ENCODE measurements around the gene LRRC61. TPM values are rescaled to one million over a fixed set of nuclear protein-coding genes. Genes with fewer than 3 reads are reported as not detected.

Gene LRRC61
- total and polyA plus RNA-seq, 2 of the 13 experiments (the other 11 are each of a cell fraction or from before 2014, with no cell fraction given), result 33.0 to 34.8 TPM

DNA sequence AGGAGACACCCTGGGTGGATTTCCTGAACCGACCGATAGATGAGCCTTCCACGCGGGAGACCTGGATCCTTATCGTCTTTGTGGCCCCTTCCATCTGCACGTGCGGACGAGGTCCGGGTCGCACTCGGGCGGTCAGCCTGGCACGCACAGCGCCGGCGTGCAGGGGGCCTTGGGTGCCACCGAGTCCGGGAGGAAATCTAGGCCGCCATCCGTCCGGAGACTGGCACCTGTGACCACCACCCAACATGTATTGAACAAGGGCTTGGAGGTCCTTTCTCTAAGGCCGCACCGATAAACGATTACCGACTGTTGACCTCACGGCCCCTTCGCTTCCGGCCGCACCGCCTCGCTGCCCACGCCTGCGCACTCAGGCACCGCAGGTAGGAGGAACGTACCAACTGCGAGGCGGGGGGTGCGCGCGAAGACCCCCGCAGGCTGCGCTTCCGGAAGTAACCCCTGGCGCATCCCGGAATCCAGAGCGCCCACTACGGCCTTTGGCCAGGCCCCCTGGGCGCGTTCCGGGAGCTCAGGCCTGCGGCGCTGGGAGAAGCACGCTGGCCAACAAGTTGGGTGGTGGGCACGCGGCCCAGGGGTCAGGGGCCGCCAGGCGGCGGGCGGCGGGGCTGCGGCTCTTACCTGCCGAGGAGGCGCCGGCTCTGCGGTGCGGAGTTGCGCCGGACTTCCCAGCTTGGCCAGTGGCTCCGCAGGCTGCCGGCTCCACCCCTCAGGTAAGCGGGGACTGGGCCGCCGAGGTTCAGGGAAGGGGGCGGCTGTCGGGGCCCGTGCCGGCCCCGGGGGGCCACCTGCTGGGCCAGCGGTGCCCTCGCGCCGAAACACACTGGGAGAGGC, at the start of gene LRRC61, which contains the start of gene ACTR3C (continued):
- TF ChIP-seq, protein P1, sequence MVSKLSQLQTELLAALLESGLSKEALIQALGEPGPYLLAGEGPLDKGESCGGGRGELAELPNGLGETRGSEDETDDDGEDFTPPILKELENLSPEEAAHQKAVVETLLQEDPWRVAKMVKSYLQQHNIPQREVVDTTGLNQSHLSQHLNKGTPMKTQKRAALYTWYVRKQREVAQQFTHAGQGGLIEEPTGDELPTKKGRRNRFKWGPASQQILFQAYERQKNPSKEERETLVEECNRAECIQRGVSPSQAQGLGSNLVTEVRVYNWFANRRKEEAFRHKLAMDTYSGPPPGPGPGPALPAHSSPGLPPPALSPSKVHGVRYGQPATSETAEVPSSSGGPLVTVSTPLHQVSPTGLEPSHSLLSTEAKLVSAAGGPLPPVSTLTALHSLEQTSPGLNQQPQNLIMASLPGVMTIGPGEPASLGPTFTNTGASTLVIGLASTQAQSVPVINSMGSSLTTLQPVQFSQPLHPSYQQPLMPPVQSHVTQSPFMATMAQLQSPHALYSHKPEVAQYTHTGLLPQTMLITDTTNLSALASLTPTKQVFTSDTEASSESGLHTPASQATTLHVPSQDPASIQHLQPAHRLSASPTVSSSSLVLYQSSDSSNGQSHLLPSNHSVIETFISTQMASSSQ (IDR thresholded peaks at IDR 0.05; ENCODE audit: low read depth), result no peak
- TF ChIP-seq, protein P1 (CRISPR knock-in tag; IDR thresholded peaks at IDR 0.05; ENCODE audit: borderline replicate concordance), result peak; percentile 55; the same call in 1 of the 2 replicates
- TF ChIP-seq RAD51 (IDR thresholded peaks at IDR 0.05; ENCODE audit: borderline replicate concordance) (no peak), KDM2A (CRISPR knock-in tag; IDR thresholded peaks at IDR 0.05; ENCODE audit: borderline replicate concordance, low read depth) (peak; percentile 88), PITX1 (CRISPR knock-in tag; IDR thresholded peaks at IDR 0.05) (peak; percentile 67), ZNF577 (CRISPR knock-in tag; IDR thresholded peaks at IDR 0.05; ENCODE audit: borderline replicate concordance, low read depth) (no peak), ZNF878 (CRISPR knock-in tag; IDR thresholded peaks at IDR 0.05) (no peak), ZNF24 (IDR thresholded peaks at IDR 0.05) (no peak), ZNF331 (CRISPR knock-in tag; IDR thresholded peaks at IDR 0.05) (peak; percentile 62; the same call in 1 of the 2 replicates), ADNP (CRISPR knock-in tag; IDR thresholded peaks at IDR 0.05) (no peak), ZSCAN20 (CRISPR knock-in tag; IDR thresholded peaks at IDR 0.05; ENCODE audit: borderline replicate concordance) (0 out of 2 replicates have a peak, but pooled peaks have one; percentile 76), ARID2 (CRISPR knock-in tag; IDR thresholded peaks at IDR 0.05; ENCODE audit: borderline replicate concordance) (no peak), TEAD2 (CRISPR knock-in tag; IDR thresholded peaks at IDR 0.05) (peak; percentile 61; the same call in 1 of the 2 replicates), ZNF446 (CRISPR knock-in tag; IDR thresholded peaks at IDR 0.05) (peak; percentile 51; the same call in 1 of the 2 replicates), ELF1 (CRISPR knock-in tag; IDR thresholded peaks at IDR 0.05) (peak; percentile 98), TCF7L2 (IDR thresholded peaks at IDR 0.05; ENCODE audit: low read depth, low read length) (no peak)
- TF ChIP-seq, protein P2, sequence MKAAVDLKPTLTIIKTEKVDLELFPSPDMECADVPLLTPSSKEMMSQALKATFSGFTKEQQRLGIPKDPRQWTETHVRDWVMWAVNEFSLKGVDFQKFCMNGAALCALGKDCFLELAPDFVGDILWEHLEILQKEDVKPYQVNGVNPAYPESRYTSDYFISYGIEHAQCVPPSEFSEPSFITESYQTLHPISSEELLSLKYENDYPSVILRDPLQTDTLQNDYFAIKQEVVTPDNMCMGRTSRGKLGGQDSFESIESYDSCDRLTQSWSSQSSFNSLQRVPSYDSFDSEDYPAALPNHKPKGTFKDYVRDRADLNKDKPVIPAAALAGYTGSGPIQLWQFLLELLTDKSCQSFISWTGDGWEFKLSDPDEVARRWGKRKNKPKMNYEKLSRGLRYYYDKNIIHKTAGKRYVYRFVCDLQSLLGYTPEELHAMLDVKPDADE (CRISPR knock-in tag; IDR thresholded peaks at IDR 0.05), result no peak; the same call in 1 of the 2 replicates
- TF ChIP-seq, protein P3, sequence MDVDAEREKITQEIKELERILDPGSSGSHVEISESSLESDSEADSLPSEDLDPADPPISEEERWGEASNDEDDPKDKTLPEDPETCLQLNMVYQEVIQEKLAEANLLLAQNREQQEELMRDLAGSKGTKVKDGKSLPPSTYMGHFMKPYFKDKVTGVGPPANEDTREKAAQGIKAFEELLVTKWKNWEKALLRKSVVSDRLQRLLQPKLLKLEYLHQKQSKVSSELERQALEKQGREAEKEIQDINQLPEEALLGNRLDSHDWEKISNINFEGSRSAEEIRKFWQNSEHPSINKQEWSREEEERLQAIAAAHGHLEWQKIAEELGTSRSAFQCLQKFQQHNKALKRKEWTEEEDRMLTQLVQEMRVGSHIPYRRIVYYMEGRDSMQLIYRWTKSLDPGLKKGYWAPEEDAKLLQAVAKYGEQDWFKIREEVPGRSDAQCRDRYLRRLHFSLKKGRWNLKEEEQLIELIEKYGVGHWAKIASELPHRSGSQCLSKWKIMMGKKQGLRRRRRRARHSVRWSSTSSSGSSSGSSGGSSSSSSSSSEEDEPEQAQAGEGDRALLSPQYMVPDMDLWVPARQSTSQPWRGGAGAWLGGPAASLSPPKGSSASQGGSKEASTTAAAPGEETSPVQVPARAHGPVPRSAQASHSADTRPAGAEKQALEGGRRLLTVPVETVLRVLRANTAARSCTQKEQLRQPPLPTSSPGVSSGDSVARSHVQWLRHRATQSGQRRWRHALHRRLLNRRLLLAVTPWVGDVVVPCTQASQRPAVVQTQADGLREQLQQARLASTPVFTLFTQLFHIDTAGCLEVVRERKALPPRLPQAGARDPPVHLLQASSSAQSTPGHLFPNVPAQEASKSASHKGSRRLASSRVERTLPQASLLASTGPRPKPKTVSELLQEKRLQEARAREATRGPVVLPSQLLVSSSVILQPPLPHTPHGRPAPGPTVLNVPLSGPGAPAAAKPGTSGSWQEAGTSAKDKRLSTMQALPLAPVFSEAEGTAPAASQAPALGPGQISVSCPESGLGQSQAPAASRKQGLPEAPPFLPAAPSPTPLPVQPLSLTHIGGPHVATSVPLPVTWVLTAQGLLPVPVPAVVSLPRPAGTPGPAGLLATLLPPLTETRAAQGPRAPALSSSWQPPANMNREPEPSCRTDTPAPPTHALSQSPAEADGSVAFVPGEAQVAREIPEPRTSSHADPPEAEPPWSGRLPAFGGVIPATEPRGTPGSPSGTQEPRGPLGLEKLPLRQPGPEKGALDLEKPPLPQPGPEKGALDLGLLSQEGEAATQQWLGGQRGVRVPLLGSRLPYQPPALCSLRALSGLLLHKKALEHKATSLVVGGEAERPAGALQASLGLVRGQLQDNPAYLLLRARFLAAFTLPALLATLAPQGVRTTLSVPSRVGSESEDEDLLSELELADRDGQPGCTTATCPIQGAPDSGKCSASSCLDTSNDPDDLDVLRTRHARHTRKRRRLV (CRISPR knock-in tag; IDR thresholded peaks at IDR 0.05), result peak; percentile 93; the same call in 1 of the 2 replicates

All from HepG2 (cell line).